HL-60/S4 treated with retinoic acid at 250 ng/mL for 4 days and 3 days (cell line): ENCODE measurements around the gene SKP1.

Source experiments
- in situ Hi-C: fragments of 300-500 bp; cut with MboI; formaldehyde crosslinking; loops from 2 replicates; pipeline ENCODE4 v1.7.0; 2022; ENCODE audit warnings: low sequenced_read_pairs

SKP1 gene

GRCh38 chr5:134131578-134132350 lies 45.0 kb downstream of the SKP1 start:
- in situ Hi-C loops: no loop called here

GRCh38 chr5:134131165-134131564 lies 45.6 kb downstream of the SKP1 start:
- in situ Hi-C loops: no loop called here

- in situ Hi-C loops: no loop called here
Observed at GRCh38 chr5:134130239-134130945, 46.4 kb downstream of the SKP1 start.

- in situ Hi-C loops: no loop called here
Observed at GRCh38 chr5:134129411-134130238, 47.1 kb downstream of the SKP1 start.

- in situ Hi-C loops: no loop called here
Observed at GRCh38 chr5:134128648-134128995, 48.1 kb downstream of the SKP1 start.

- in situ Hi-C loops: no loop called here
Observed at GRCh38 chr5:134127988-134128647, 48.6 kb downstream of the SKP1 start.

- in situ Hi-C loops: no loop called here
Observed at GRCh38 chr5:134127376-134127861, 49.3 kb downstream of the SKP1 start.

GRCh38 chr5:134125039-134126015 lies 51.4 kb downstream of the SKP1 start:
- in situ Hi-C loops: no loop called here

- in situ Hi-C loops: no loop called here
Observed at GRCh38 chr5:134124289-134125038, 52.3 kb downstream of the SKP1 start.

GRCh38 chr5:134123360-134123759 lies 53.4 kb downstream of the SKP1 start:
- in situ Hi-C loops: no loop called here

GRCh38 chr5:134122530-134122929 lies 54.2 kb downstream of the SKP1 start:
- in situ Hi-C loops: no loop called here

GRCh38 chr5:134120386-134121138 lies 56.2 kb downstream of the SKP1 start:
- in situ Hi-C loops: no loop called here

GRCh38 chr5:134119720-134120119 lies 57.0 kb downstream of the SKP1 start:
- in situ Hi-C loops: no loop called here

- in situ Hi-C loops: no loop called here
Observed at GRCh38 chr5:134118212-134118835, 58.4 kb downstream of the SKP1 start.

- in situ Hi-C loops: no loop called here
Observed at GRCh38 chr5:134116789-134117761, 59.7 kb downstream of the SKP1 start.

- in situ Hi-C loops: no loop called here
Observed at GRCh38 chr5:134116286-134116685, 60.5 kb downstream of the SKP1 start.

- in situ Hi-C loops: no loop called here
Observed at GRCh38 chr5:134115806-134116175, 61.0 kb downstream of the SKP1 start.
